ENCODE data around the gene TPMT. TPM values are rescaled to one million over a fixed set of nuclear protein-coding genes. Genes with fewer than 3 reads are reported as not detected.

TPMT gene
- total RNA-seq, 1 donor from 2014 or later, result 21.5 TPM

Other genes with a start within 250 kb of the TPMT start
- 23.3 and 64.6 TPM in 2 replicates for gene KIF13A, start 167.4 kb downstream of the TPMT start, total RNA-seq
- 1.7 and 3.3 TPM in 2 replicates for gene NHLRC1, start 32.4 kb downstream of the TPMT start, total RNA-seq
- gene KDM1B, start 345 bp upstream of the TPMT start, total RNA-seq, result 32.1 and 38.8 TPM in 2 replicates
- gene DEK, start 109.5 kb upstream of the TPMT start, total RNA-seq, result 112 and 116 TPM in 2 replicates
- 191 and 251 TPM in 2 replicates for gene RNF144B, start 232.3 kb upstream of the TPMT start, total RNA-seq